GM21576 (cell line): ENCODE data around the gene BAG3.

Experiments
- ATAC-seq: cut with Tn5 transposase; IDR thresholded peaks from one replicate; pipeline ENCODE4 v1.9.1; 2021; ENCODE audit warnings: mild to moderate bottlenecking, moderate library complexity; ENCODE audit not compliant: unreplicated experiment

Gene BAG3

GRCh38 chr10:119665901-119666708, 14.9 kb downstream of the BAG3 start:
- no peak for ATAC-seq

GRCh38 chr10:119666709-119667004, 15.5 kb downstream of the BAG3 start:
- no peak for ATAC-seq

GRCh38 chr10:119667562-119668328, 16.6 kb downstream of the BAG3 start:
- no peak for ATAC-seq

GRCh38 chr10:119668461-119668860, 17.3 kb downstream of the BAG3 start:
- ATAC-seq: no peak

- ATAC-seq: no peak
These were observed 18.2 kb downstream of the BAG3 start for GRCh38 chr10:119669331-119669730.

- ATAC-seq: no peak
These were observed 18.9 kb downstream of the BAG3 start for GRCh38 chr10:119669975-119670640.

- ATAC-seq: no peak
These were observed 19.5 kb downstream of the BAG3 start for GRCh38 chr10:119670717-119671116.

GRCh38 chr10:119671381-119671780, 20.2 kb downstream of the BAG3 start:
- no peak for ATAC-seq

GRCh38 chr10:119672291-119672690, 21.1 kb downstream of the BAG3 start:
- ATAC-seq: no peak

GRCh38 chr10:119673271-119673670, 22.1 kb downstream of the BAG3 start:
- ATAC-seq: no peak

GRCh38 chr10:119675483-119676170, 24.4 kb downstream of the BAG3 start:
- no peak for ATAC-seq

- ATAC-seq: no peak
These were observed 25.9 kb downstream of the BAG3 start for GRCh38 chr10:119677126-119677525.

- ATAC-seq: no peak
These were observed 26.9 kb downstream of the BAG3 start for GRCh38 chr10:119677904-119678755.

- ATAC-seq: no peak
These were observed 28.3 kb downstream of the BAG3 start for GRCh38 chr10:119679480-119679829.

- no peak for ATAC-seq
These were observed 28.9 kb downstream of the BAG3 start for GRCh38 chr10:119680050-119680449.

- ATAC-seq: no peak
These were observed 29.5 kb downstream of the BAG3 start for GRCh38 chr10:119680650-119681081.

GRCh38 chr10:119686465-119687191, 35.4 kb downstream of the BAG3 start:
- ATAC-seq: peak; percentile 76

- no peak for ATAC-seq
These were observed 36.2 kb downstream of the BAG3 start for GRCh38 chr10:119687192-119688032.

GRCh38 chr10:119688033-119688508, 36.9 kb downstream of the BAG3 start:
- ATAC-seq: no peak
